ENCODE results near the gene ICAM3.
A peak's percentile ranks its signal among the peaks of the same experiment; 100 is the strongest.

ICAM3 gene

GRCh38 chr19:10333758-10334587, 5.5 kb downstream of the ICAM3 start:
- H4K20me1 ChIP-seq (ENCODE audit: low read depth, low read length), result peaks cover 4% of the 10 kb centered on the region; the same call in 1 of the 2 replicates
- no peaks in the 10 kb centered on the region for H3K9me2 ChIP-seq (replicated peaks; ENCODE audit: insufficient read depth, low read length)
- H3K27me3 ChIP-seq (ENCODE audit: low read length), result no peaks in the 10 kb centered on the region
- H3K9me3 ChIP-seq (ENCODE audit: insufficient read depth, low read length), result no peaks in the 10 kb centered on the region
- H2AFZ ChIP-seq (ENCODE audit: low read depth, low read length, severe bottlenecking), result no peak overlapping the region
- no peaks in the 10 kb centered on the region for H3F3A ChIP-seq (ENCODE audit: insufficient read depth)
- peak overlapping the region; percentile 64 for H3K4me2 ChIP-seq (ENCODE audit: low read depth, low read length, poor library complexity, severe bottlenecking)
- H3K27ac ChIP-seq (ENCODE audit: low read depth, low read length), result 0 out of 2 replicates have a peak overlapping the region, but pooled peaks have one; percentile 18
- peaks cover 43% of the 10 kb centered on the region for H3K79me2 ChIP-seq (ENCODE audit: insufficient read depth, low read length)
- peak overlapping the region; percentile 78 for H3K4me3 ChIP-seq (ENCODE audit: insufficient read depth, low read length, poor library complexity, severe bottlenecking)
- H3K36me3 ChIP-seq (ENCODE audit: low read length), result no peaks in the 10 kb centered on the region
- TF ChIP-seq EZH2phosphoT487 (conservative IDR thresholded peaks at IDR 0.05; ENCODE audit: low read length), result no peak
- no peak for TF ChIP-seq CTCF (IDR thresholded peaks at IDR 0.05; ENCODE audit: insufficient read depth, low read length, poor library complexity, severe bottlenecking)
- peak overlapping the region; percentile 83 for H3K9ac ChIP-seq (ENCODE audit: low read length)

GRCh38 chr19:10332965-10333757, 6.3 kb downstream of the ICAM3 start, which contains the start of gene RAVER1:
Gene RAVER1, minus strand, starts transcription at chr19:10333529. Its CDS starts 22 bp downstream, at chr19:10333507.
- no peaks in the 10 kb centered on the region for H3K27me3 ChIP-seq (ENCODE audit: low read length)
- peaks cover 4% of the 10 kb centered on the region; the same call in 1 of the 2 replicates for H4K20me1 ChIP-seq (ENCODE audit: low read depth, low read length)
- H3K9me3 ChIP-seq (ENCODE audit: insufficient read depth, low read length), result no peaks in the 10 kb centered on the region
- no peaks in the 10 kb centered on the region for H3F3A ChIP-seq (ENCODE audit: insufficient read depth)
- H3K9me2 ChIP-seq (replicated peaks; ENCODE audit: insufficient read depth, low read length), result no peaks in the 10 kb centered on the region
- H3K27ac ChIP-seq (ENCODE audit: low read depth, low read length), result peak within 1 kb of the TSS; percentile 78
- no peak within 1 kb of the TSS for H2AFZ ChIP-seq (ENCODE audit: low read depth, low read length, severe bottlenecking)
- TF ChIP-seq CTCF (IDR thresholded peaks at IDR 0.05; ENCODE audit: insufficient read depth, low read length, poor library complexity, severe bottlenecking) (no peak), EZH2phosphoT487 (conservative IDR thresholded peaks at IDR 0.05; ENCODE audit: low read length) (no peak)
- peak within 1 kb of the TSS; percentile 64 for H3K4me2 ChIP-seq (ENCODE audit: low read depth, low read length, poor library complexity, severe bottlenecking)
- H3K36me3 ChIP-seq (ENCODE audit: low read length), result no peaks in the 10 kb centered on the region
- H3K9ac ChIP-seq (ENCODE audit: low read length), result peak within 1 kb of the TSS; percentile 83
- peaks cover 45% of the 10 kb centered on the region for H3K79me2 ChIP-seq (ENCODE audit: insufficient read depth, low read length)
- peak within 1 kb of the TSS; percentile 78 for H3K4me3 ChIP-seq (ENCODE audit: insufficient read depth, low read length, poor library complexity, severe bottlenecking)

- peak overlapping the region; percentile 57 for H3K4me2 ChIP-seq (ENCODE audit: low read depth, low read length, poor library complexity, severe bottlenecking)
- H3K27me3 ChIP-seq (ENCODE audit: low read length), result no peaks in the 10 kb centered on the region
- H3K9me3 ChIP-seq (ENCODE audit: insufficient read depth, low read length), result no peaks in the 10 kb centered on the region
- peak overlapping the region; percentile 78 for H3K4me3 ChIP-seq (ENCODE audit: insufficient read depth, low read length, poor library complexity, severe bottlenecking)
- H3K36me3 ChIP-seq (ENCODE audit: low read length), result 0 out of 2 replicates have a peak, but pooled peaks cover 2% of the 10 kb centered on the region
- peak overlapping the region; percentile 78 for H3K27ac ChIP-seq (ENCODE audit: low read depth, low read length)
- H3K9me2 ChIP-seq (replicated peaks; ENCODE audit: insufficient read depth, low read length), result no peaks in the 10 kb centered on the region
- no peak for TF ChIP-seq CTCF (IDR thresholded peaks at IDR 0.05; ENCODE audit: insufficient read depth, low read length, poor library complexity, severe bottlenecking)
- no peak for TF ChIP-seq EZH2phosphoT487 (conservative IDR thresholded peaks at IDR 0.05; ENCODE audit: low read length)
- H3K9ac ChIP-seq (ENCODE audit: low read length), result peak overlapping the region; percentile 83
- no peak overlapping the region for H2AFZ ChIP-seq (ENCODE audit: low read depth, low read length, severe bottlenecking)
- peaks cover 52% of the 10 kb centered on the region for H3K79me2 ChIP-seq (ENCODE audit: insufficient read depth, low read length)
- peaks cover 4% of the 10 kb centered on the region; the same call in 1 of the 2 replicates for H4K20me1 ChIP-seq (ENCODE audit: low read depth, low read length)
- H3F3A ChIP-seq (ENCODE audit: insufficient read depth), result no peaks in the 10 kb centered on the region
These were observed 7.1 kb downstream of the ICAM3 start for GRCh38 chr19:10332158-10332964.

Data from SU-DHL-6 (cell line).